HepG2 (cell line): ENCODE data around the gene UBALD1. TPM values are rescaled to one million over a fixed set of nuclear protein-coding genes. Genes with fewer than 3 reads are reported as not detected.

Experiments used
- ATAC-seq: fragments of 200-7000 bp; cut with Tn5 transposase; 3 replicates; pipeline ENCODE4 v1.9.1; 2020; ENCODE audit warnings: mild to moderate bottlenecking, moderate library complexity
- BruUV-seq: library from RNA; stranded (reverse); fragments of 400-500 nt; replicated peaks from 2 replicates; lab custom pipeline; 2021; lab: Mats Ljungman, UMichigan
- CTCF ChIA-PET: fragments of 300-600 bp; formaldehyde crosslinking; extraction: SDS; loops from one replicate; lab custom pipeline; 2021; ENCODE audit warnings: low total read pairs, inconsistent platforms, low intra/inter-chr PET ratio; lab: Yijun Ruan, JAX
- POLR2A ChIA-PET: fragments of 350-600 bp; sonication (Branson Sonifier 250); formaldehyde crosslinking; loops from one replicate; lab custom pipeline; 2020; ENCODE audit warnings: antibody characterized with exemption, inconsistent platforms; lab: Yijun Ruan, JAX
- DNase-seq: peaks from one replicate; pipeline ENCODE4 v3.0.0-alpha.2; 2015; ENCODE audit warnings: low spot score
- FAIRE-seq: peaks from 3 replicates; lab custom pipeline; 2011; peaks lifted over from hg19 to GRCh38; lab: Jason Lieb, UNC
- H2AFZ ChIP-seq: one replicate; pipeline ENCODE4 v1.6.1; 2011; ENCODE audit warnings: low read length, inconsistent platforms
- H3K27ac ChIP-seq: fragments of 300-600 bp; 3 replicates; pipeline ENCODE4 v1.8.0; 2011; ENCODE audit warnings: mixed run types, mild to moderate bottlenecking, mixed read lengths, low read length, inconsistent platforms; ENCODE audit not compliant: insufficient read depth; ENCODE audit errors: extremely low read length
- H3K27me3 ChIP-seq, 2 experiments: fragments of 200-600 bp in 1 of 2; 2 replicates in 1 of 2; 3 replicates in 1 of 2; pipeline versions ENCODE4 v1.6.0 to v1.8.0; 2011; ENCODE audit warnings: low read length in 2 of 2, mild to moderate bottlenecking in 2 of 2, moderate library complexity in 2 of 2, inconsistent platforms in 1 of 2; ENCODE audit not compliant: insufficient read depth in 2 of 2, control insufficient read depth in 1 of 2
- H3K36me3 ChIP-seq, 2 experiments: fragments of 200-600 bp in 1 of 2; replicated peaks in 1 of 2; 2 replicates in 1 of 2; 3 replicates in 1 of 2; pipeline versions ENCODE4 v1.5.1 to v1.8.0; 2011; ENCODE audit warnings: low read length in 2 of 2, inconsistent platforms in 1 of 2; ENCODE audit not compliant: insufficient read depth in 2 of 2, control insufficient read depth in 1 of 2
- H3K4me1 ChIP-seq: 2 replicates; pipeline ENCODE4 v1.5.1; 2012; ENCODE audit warnings: low read length, inconsistent platforms; ENCODE audit not compliant: insufficient read depth
- H3K4me2 ChIP-seq: 2 replicates; pipeline ENCODE4 v1.6.0; 2011; ENCODE audit warnings: low read depth, low read length, inconsistent platforms
- H3K4me3 ChIP-seq, 3 experiments: fragments of 200-600 bp in 1 of 3; sonication (generic), shearing (Covaris generic) in 1 of 3; replicated peaks in 1 of 3; 2 replicates each; pipeline ENCODE4 v1.5.1; 2011 to 2016; ENCODE audit warnings: low read length in 3 of 3, inconsistent platforms in 2 of 3, low read depth in 2 of 3, mild to moderate bottlenecking in 2 of 3, control low read depth in 1 of 3, mixed read lengths in 1 of 3; ENCODE audit not compliant: insufficient read depth in 1 of 3
- H3K79me2 ChIP-seq: one replicate; pipeline ENCODE4 v1.6.1; 2011; ENCODE audit warnings: low read length, inconsistent platforms; ENCODE audit not compliant: insufficient read depth
- H3K9ac ChIP-seq: 2 replicates; pipeline ENCODE4 v1.6.0; 2011; ENCODE audit warnings: mild to moderate bottlenecking, low read depth, low read length, inconsistent platforms; ENCODE audit not compliant: insufficient read depth
- H3K9me3 ChIP-seq: 2 replicates; pipeline ENCODE4 v1.5.1; 2012; ENCODE audit warnings: mild to moderate bottlenecking, low read length
- H4K20me1 ChIP-seq: 2 replicates; pipeline ENCODE4 v1.6.0; 2011; ENCODE audit warnings: inconsistent platforms, mild to moderate bottlenecking, low read length, moderate library complexity; ENCODE audit not compliant: insufficient read depth
- CAMTA2 ChIP-seq: sonication (generic); formaldehyde crosslinking; IDR thresholded peaks from 2 replicates; pipeline ENCODE4 v1.4.0; 2020; ENCODE audit warnings: mild to moderate bottlenecking, missing genetic modification reagents, borderline replicate concordance
- KAT7 ChIP-seq: IDR thresholded peaks from 2 replicates; pipeline ENCODE4 v1.6.1; 2018; ENCODE audit warnings: borderline replicate concordance, missing compliant biosample characterization
- MEIS2 ChIP-seq: sonication (generic); formaldehyde crosslinking; IDR thresholded peaks from 2 replicates; pipeline ENCODE4 v1.9.0; 2021; ENCODE audit warnings: mild to moderate bottlenecking, missing genetic modification reagents
- PAX8 ChIP-seq: sonication (generic); formaldehyde crosslinking; IDR thresholded peaks from 2 replicates; pipeline ENCODE4 v1.8.0; 2022; ENCODE audit warnings: mild to moderate bottlenecking, missing genetic modification reagents, borderline replicate concordance
- ZNF253 ChIP-seq: sonication (generic); formaldehyde crosslinking; IDR thresholded peaks from 2 replicates; pipeline ENCODE4 v1.8.0; 2022; ENCODE audit warnings: mild to moderate bottlenecking, missing genetic modification reagents, borderline replicate concordance
- ZNF274 ChIP-seq: sonication (generic); formaldehyde crosslinking; IDR thresholded peaks from 2 replicates; pipeline ENCODE4 v1.5.1; 2020; ENCODE audit warnings: mild to moderate bottlenecking, missing genetic modification reagents
- ZNF546 ChIP-seq: sonication (generic); formaldehyde crosslinking; conservative IDR thresholded peaks from 2 replicates; pipeline ENCODE4 v1.8.1; 2023; ENCODE audit warnings: mild to moderate bottlenecking, missing genetic modification reagents
- ZNF569 ChIP-seq: sonication (generic); formaldehyde crosslinking; IDR thresholded peaks from 2 replicates; pipeline ENCODE4 v1.5.0; 2020; ENCODE audit warnings: mild to moderate bottlenecking, missing genetic modification reagents, moderate library complexity, borderline replicate concordance
- ZNF790 ChIP-seq: sonication (generic); formaldehyde crosslinking; IDR thresholded peaks from 2 replicates; pipeline ENCODE4 v1.8.0; 2022; ENCODE audit warnings: missing genetic modification reagents, mild to moderate bottlenecking, borderline replicate concordance
- ZNF879 ChIP-seq: sonication (generic); formaldehyde crosslinking; IDR thresholded peaks from 2 replicates; pipeline ENCODE4 v1.8.1; 2023; ENCODE audit warnings: missing genetic modification reagents
- WGBS: methylation state at CpG from one replicate; pipeline ENCODE4 v1.1.6; 2017; ENCODE audit warnings: low lambda C conversion rate; 5-methylcytosine and 5-hydroxymethylcytosine counted together
- in situ Hi-C: cut with HindIII; loops from 2 replicates; pipeline ENCODE4 v1.10.0; 2017; ENCODE audit warnings: low pct_unique_long_range_greater_than_20kb; ENCODE audit not compliant: extremely low pct_ligation_motif_present
- intact Hi-C: fragments of 100-400 bp; cut with micrococcal nuclease; formaldehyde crosslinking; loops from one replicate; pipeline ENCODE4 v1.10.0; 2022; ENCODE audit not compliant: unreplicated experiment
- polyA plus RNA-seq, 8 experiments: library from polyadenylated mRNA; depleted of rRNA in 3 of 8; stranded (reverse) in 7 of 8; unstranded in 1 of 8; fragments of >200 nt; fragmentation: Illumina TruSeq in 4 of 8; extraction: Trizol in 4 of 8; gene quantifications; 2 replicates each; pipeline versions ENCODE4 v1.2.1 to v1.2.3, GENCODE V29; 2011 to 2016; ENCODE audit warnings: low read depth in 4 of 8, missing spikeins in 1 of 8, mixed read lengths in 1 of 8; ENCODE audit not compliant: insufficient read depth in 1 of 8
- total RNA-seq, 5 experiments: library from RNA; depleted of rRNA; stranded (reverse); fragments of >200 nt; fragmentation: Illumina TruSeq; extraction: Trizol; gene quantifications; 2 replicates each; pipeline ENCODE4 v1.2.3, GENCODE V29; 2016; ENCODE audit warnings: low read depth in 1 of 5
- TF ChIP-seq, protein P1 (sequence below): sonication (generic); formaldehyde crosslinking; IDR thresholded peaks from 2 replicates; pipeline ENCODE4 v1.5.1; 2020; ENCODE audit warnings: mild to moderate bottlenecking, missing genetic modification reagents, borderline replicate concordance
- TF ChIP-seq, protein P2 (sequence below): sonication (generic); formaldehyde crosslinking; IDR thresholded peaks from 2 replicates; pipeline ENCODE4 v1.9.0; 2022; ENCODE audit warnings: missing genetic modification reagents, mild to moderate bottlenecking, borderline replicate concordance

Gene UBALD1
- total and polyA plus RNA-seq, 2 of the 13 experiments (the other 11 are each of a cell fraction or from before 2014, with no cell fraction given), result 6.8 to 12.3 TPM

DNA sequence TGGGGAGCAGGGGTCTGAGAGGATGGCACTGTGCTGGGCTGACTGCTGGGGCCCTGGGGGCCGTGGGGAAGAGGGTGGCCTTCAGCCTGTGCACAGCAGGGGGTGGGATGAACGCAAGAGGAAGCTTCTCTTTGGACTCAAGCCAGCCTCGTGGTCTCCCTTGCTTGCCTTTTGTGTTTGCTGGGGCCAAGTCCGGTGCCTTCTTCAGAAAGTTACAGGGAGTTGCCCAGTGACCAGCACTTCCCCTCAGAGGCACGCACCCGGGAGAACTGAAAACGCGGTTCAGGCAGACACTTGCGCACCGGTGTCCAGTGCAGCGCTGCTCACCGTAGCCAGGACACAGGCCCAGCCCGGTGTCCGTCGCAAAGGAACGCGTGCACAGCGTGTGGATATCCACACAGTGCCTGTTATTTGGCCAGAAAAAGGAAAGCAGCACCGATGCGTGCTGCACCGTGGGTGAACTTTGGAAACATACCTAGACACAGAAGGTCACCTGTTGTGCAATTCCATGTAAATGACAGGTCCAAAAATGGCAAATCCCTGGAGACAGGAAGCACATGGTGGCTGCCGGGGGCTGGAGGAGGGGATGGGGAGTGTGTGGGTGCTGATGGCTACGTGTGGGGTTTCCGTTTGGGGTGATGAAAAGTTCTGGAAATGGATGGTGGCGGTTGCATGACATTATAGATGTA, 49.2 kb upstream of the UBALD1 start (continued):
- TF ChIP-seq, protein P1, sequence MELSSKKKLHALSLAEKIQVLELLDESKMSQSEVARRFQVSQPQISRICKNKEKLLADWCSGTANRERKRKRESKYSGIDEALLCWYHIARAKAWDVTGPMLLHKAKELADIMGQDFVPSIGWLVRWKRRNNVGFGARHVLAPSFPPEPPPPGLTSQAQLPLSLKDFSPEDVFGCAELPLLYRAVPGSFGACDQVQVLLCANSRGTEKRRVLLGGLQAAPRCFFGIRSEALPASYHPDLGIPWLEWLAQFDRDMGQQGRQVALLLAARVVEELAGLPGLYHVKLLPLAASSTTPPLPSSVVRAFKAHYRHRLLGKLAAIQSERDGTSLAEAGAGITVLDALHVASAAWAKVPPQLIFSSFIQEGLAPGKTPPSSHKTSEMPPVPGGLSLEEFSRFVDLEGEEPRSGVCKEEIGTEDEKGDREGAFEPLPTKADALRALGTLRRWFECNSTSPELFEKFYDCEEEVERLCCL (CRISPR knock-in tag), result peak; percentile 82; the same call in 1 of the 2 replicates
- peak; percentile 72; the same call in 1 of the 2 replicates for TF ChIP-seq ZNF790 (CRISPR knock-in tag)
- TF ChIP-seq ZNF569 (CRISPR knock-in tag), result no peak
- peak; percentile 83; the same call in 1 of the 2 replicates for TF ChIP-seq ZNF253 (CRISPR knock-in tag)
- TF ChIP-seq, protein P2, sequence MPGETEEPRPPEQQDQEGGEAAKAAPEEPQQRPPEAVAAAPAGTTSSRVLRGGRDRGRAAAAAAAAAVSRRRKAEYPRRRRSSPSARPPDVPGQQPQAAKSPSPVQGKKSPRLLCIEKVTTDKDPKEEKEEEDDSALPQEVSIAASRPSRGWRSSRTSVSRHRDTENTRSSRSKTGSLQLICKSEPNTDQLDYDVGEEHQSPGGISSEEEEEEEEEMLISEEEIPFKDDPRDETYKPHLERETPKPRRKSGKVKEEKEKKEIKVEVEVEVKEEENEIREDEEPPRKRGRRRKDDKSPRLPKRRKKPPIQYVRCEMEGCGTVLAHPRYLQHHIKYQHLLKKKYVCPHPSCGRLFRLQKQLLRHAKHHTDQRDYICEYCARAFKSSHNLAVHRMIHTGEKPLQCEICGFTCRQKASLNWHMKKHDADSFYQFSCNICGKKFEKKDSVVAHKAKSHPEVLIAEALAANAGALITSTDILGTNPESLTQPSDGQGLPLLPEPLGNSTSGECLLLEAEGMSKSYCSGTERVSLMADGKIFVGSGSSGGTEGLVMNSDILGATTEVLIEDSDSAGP, result peak; percentile 82

DNA sequence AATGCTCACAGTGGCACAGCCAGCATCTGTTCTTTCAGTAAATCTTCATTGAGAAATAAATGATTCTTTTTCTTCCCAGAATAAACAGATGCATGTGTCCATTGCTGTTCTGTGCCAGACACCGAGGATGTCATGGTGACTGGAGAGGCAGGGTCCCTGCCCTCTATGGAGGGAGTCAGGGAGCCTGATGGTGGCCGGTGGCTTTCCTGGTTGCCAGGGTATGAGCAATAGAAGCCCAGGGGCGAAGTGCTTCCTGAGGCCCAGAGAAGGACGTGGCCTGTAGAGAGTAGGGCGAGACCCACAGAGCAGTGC, 48.7 kb upstream of the UBALD1 start:
- in situ Hi-C loops (loop anchor here (5.0 kb wide), 1 partner anchor 46 kb away; no protein-coding TSS in a partner anchor), intact Hi-C loops (no loop called here)
- Histone ChIP-seq H3K36me3 (peaks cover 12 to 25% of the 10 kb centered on the region in 2 experiments), H3K4me3 (peak overlapping the region in 1 of 3 experiments; percentile 65; a peak in 3 of 6 replicates), H4K20me1 (no peaks in the 10 kb centered on the region), H3K79me2 (peaks cover 6% of the 10 kb centered on the region), H3K9me3 (no peaks in the 10 kb centered on the region), H2AFZ (no peak overlapping the region), H3K9ac (peak overlapping the region; percentile 77), H3K4me1 (peaks cover 88% of the 10 kb centered on the region), H3K4me2 (peak overlapping the region; percentile 92), H3K27ac (peak overlapping the region; percentile 97)
- POLR2A ChIA-PET, result interaction anchor here (1.0 to 2.9 kb wide), 8 partner anchors 9 to 105 kb away, joined by 3 to 39 read pairs (median 6); partner anchors contain the start of gene MGRN1
- DNase-seq, result no peak
- ATAC-seq, result no peak
- no peak for FAIRE-seq
- no TSS peak for BruUV-seq
- 0 out of 2 replicates have a peak, but pooled peaks have one; percentile 19 for TF ChIP-seq ZNF879 (CRISPR knock-in tag)
- TF ChIP-seq PAX8, result 0 out of 2 replicates have a peak, but pooled peaks have one; percentile 5
- TF ChIP-seq CAMTA2, result no peak
- no peak for TF ChIP-seq KAT7
- TF ChIP-seq ZNF546, result 0 out of 2 replicates have a peak, but pooled peaks have one; percentile 27
- TF ChIP-seq MEIS2 (CRISPR knock-in tag), result no peak
- TF ChIP-seq ZNF274 (CRISPR knock-in tag), result no peak
- TF ChIP-seq, all 625 proteins: peak for 3
- CTCF ChIA-PET, result no interaction called here
- no peaks in the 10 kb centered on the region; a peak in 1 of 5 replicates for H3K27me3 ChIP-seq
- WGBS, result 0% methylated on average over 4 of the region's 5 CpGs
